ENCODE results near the gene ECE2. TPM values are rescaled to one million over a fixed set of nuclear protein-coding genes. Genes with fewer than 3 reads are reported as not detected.

ECE2 gene
- total RNA-seq, 1 experiment from 2014 or later, result not detected

GRCh38 chr3:184300378-184300720, 24.5 kb downstream of the ECE2 start:
- DNase-seq (ENCODE audit: low spot score), result no peak
- in situ Hi-C loops (cut with HindIII; ENCODE audit: low sequenced_read_pairs), result no loop called here

- in situ Hi-C loops (cut with HindIII; ENCODE audit: low sequenced_read_pairs), result no loop called here
- DNase-seq (ENCODE audit: low spot score), result peak; percentile 20
These were observed 29.8 kb downstream of the ECE2 start for GRCh38 chr3:184305577-184305976.

GRCh38 chr3:184306341-184306972, 30.6 kb downstream of the ECE2 start:
- no peak for DNase-seq (ENCODE audit: low spot score)
- in situ Hi-C loops (cut with HindIII; ENCODE audit: low sequenced_read_pairs), result no loop called here

- DNase-seq (ENCODE audit: low spot score), result no peak
- in situ Hi-C loops (cut with HindIII; ENCODE audit: low sequenced_read_pairs), result no loop called here
These were observed 32.1 kb downstream of the ECE2 start for GRCh38 chr3:184307915-184308314.

- in situ Hi-C loops (cut with HindIII; ENCODE audit: low sequenced_read_pairs), result no loop called here
These were observed 32.9 kb downstream of the ECE2 start for GRCh38 chr3:184308744-184309143.

GRCh38 chr3:184311633-184312032, 35.8 kb downstream of the ECE2 start:
- in situ Hi-C loops (cut with HindIII; ENCODE audit: low sequenced_read_pairs), result no loop called here
- DNase-seq (ENCODE audit: low spot score), result no peak

More at GRCh38 chr3:184308744-184309143, 32.9 kb downstream of the ECE2 start:
- no peak for DNase-seq (ENCODE audit: low spot score)

- in situ Hi-C loops (cut with HindIII; ENCODE audit: low sequenced_read_pairs), result no loop called here
- DNase-seq (ENCODE audit: low spot score), result peak; percentile 92
These were observed 38.5 kb downstream of the ECE2 start, which contains the start of gene EIF4G1 for GRCh38 chr3:184314363-184314699. Gene EIF4G1, plus strand, starts transcription at chr3:184314606. Its CDS starts 1,191 bp downstream, at chr3:184315797.

- DNase-seq (ENCODE audit: low spot score), result peak; percentile 43
- in situ Hi-C loops (cut with HindIII; ENCODE audit: low sequenced_read_pairs), result no loop called here
These were observed 39.1 kb downstream of the ECE2 start for GRCh38 chr3:184314700-184315542.

GRCh38 chr3:184315543-184315867, 39.7 kb downstream of the ECE2 start:
- in situ Hi-C loops (cut with HindIII; ENCODE audit: low sequenced_read_pairs), result no loop called here
- DNase-seq (ENCODE audit: low spot score), result peak; percentile 12

- in situ Hi-C loops (cut with HindIII; ENCODE audit: low sequenced_read_pairs), result no loop called here
- no peak for DNase-seq (ENCODE audit: low spot score)
These were observed 40.2 kb downstream of the ECE2 start for GRCh38 chr3:184315871-184316661.

GRCh38 chr3:184316792-184317191, 41.0 kb downstream of the ECE2 start:
- DNase-seq (ENCODE audit: low spot score), result no peak
- in situ Hi-C loops (cut with HindIII; ENCODE audit: low sequenced_read_pairs), result no loop called here

GRCh38 chr3:184317201-184317600, 41.4 kb downstream of the ECE2 start:
- DNase-seq (ENCODE audit: low spot score), result no peak
- in situ Hi-C loops (cut with HindIII; ENCODE audit: low sequenced_read_pairs), result no loop called here

- DNase-seq (ENCODE audit: low spot score), result peak; percentile 85
- in situ Hi-C loops (cut with HindIII; ENCODE audit: low sequenced_read_pairs), result no loop called here
These were observed 44.3 kb downstream of the ECE2 start for GRCh38 chr3:184320104-184320445.

- no peak for DNase-seq (ENCODE audit: low spot score)
- in situ Hi-C loops (cut with HindIII; ENCODE audit: low sequenced_read_pairs), result no loop called here
These were observed 45.8 kb downstream of the ECE2 start for GRCh38 chr3:184321666-184322065.

GRCh38 chr3:184322731-184323487, 47.1 kb downstream of the ECE2 start:
- no peak for DNase-seq (ENCODE audit: low spot score)
- in situ Hi-C loops (cut with HindIII; ENCODE audit: low sequenced_read_pairs), result no loop called here

GRCh38 chr3:184323696-184324095, 47.9 kb downstream of the ECE2 start:
- in situ Hi-C loops (cut with HindIII; ENCODE audit: low sequenced_read_pairs), result no loop called here
- DNase-seq (ENCODE audit: low spot score), result no peak

GRCh38 chr3:184325269-184325668, 49.4 kb downstream of the ECE2 start:
- DNase-seq (ENCODE audit: low spot score), result no peak

GRCh38 chr3:184325715-184326369, 50.0 kb downstream of the ECE2 start:
- in situ Hi-C loops (cut with HindIII; ENCODE audit: low sequenced_read_pairs), result no loop called here
- DNase-seq (ENCODE audit: low spot score), result no peak

More at GRCh38 chr3:184325269-184325668, 49.4 kb downstream of the ECE2 start:
- in situ Hi-C loops (cut with HindIII; ENCODE audit: low sequenced_read_pairs), result no loop called here

- no peak for DNase-seq (ENCODE audit: low spot score)
- in situ Hi-C loops (cut with HindIII; ENCODE audit: low sequenced_read_pairs), result no loop called here
These were observed 51.3 kb downstream of the ECE2 start for GRCh38 chr3:184327171-184327570.
